Prostate gland (tissue), 2 donors: ENCODE data around the gene PRSS48. TPM values are rescaled to one million over a fixed set of nuclear protein-coding genes. Genes with fewer than 3 reads are reported as not detected.

Source experiments
- DNase-seq: peaks from one replicate; pipeline ENCODE4 v3.0.0-alpha.2; 2019; ENCODE audit warnings: low spot score
- H3K27ac ChIP-seq, 2 donors: fragments of 200-600 bp; sonication (generic); 2 replicates each; pipeline ENCODE4 v1.5.1; 2017 to 2019
- H3K27me3 ChIP-seq: fragments of 200-600 bp; sonication (generic); replicated peaks from 2 replicates; pipeline ENCODE4 v1.5.1; 2019; ENCODE audit not compliant: insufficient read depth
- H3K36me3 ChIP-seq, 2 donors: fragments of 200-600 bp; sonication (generic); 1 replicate in 1 of 2; 2 replicates in 1 of 2; pipeline versions ENCODE4 v1.5.1 to v1.8.1; 2017 to 2019
- H3K4me1 ChIP-seq: fragments of 200-600 bp; sonication (generic); replicated peaks from 2 replicates; pipeline ENCODE4 v1.5.1; 2019
- H3K4me3 ChIP-seq, 2 donors: fragments of 200-600 bp; sonication (generic); 2 replicates each; pipeline ENCODE4 v1.5.1; 2017 to 2019
- H3K9me3 ChIP-seq: fragments of 200-600 bp; sonication (generic); 2 replicates; pipeline ENCODE4 v1.5.1; 2017
- POLR2A ChIP-seq: fragments of 450-650 bp; IDR thresholded peaks from one replicate; pipeline ENCODE4 v1.6.1; 2016; ENCODE audit warnings: antibody characterized with exemption, mild to moderate bottlenecking
- POLR2AphosphoS5 ChIP-seq: sonication (generic); formaldehyde crosslinking; IDR thresholded peaks from one replicate; pipeline ENCODE4 v1.6.1; 2017; ENCODE audit warnings: antibody characterized with exemption
- whole genome bisulfite sequencing: methylation state at CpG from one replicate; pipeline ENCODE4 v1.1.5; 2018; 5-methylcytosine and 5-hydroxymethylcytosine counted together
- intact Hi-C: fragments of 100-400 bp; cut with DNase I; formaldehyde crosslinking; loops from one replicate; pipeline ENCODE4 v1.14.2; 2022
- total RNA-seq, 2 donors: library from RNA; depleted of rRNA; stranded (reverse); fragments of >200 nt; gene quantifications; one replicate each; pipeline ENCODE4 v1.1.0, GENCODE V29; 2016
- TF ChIP-seq, protein P1 (sequence below), 4 experiments: fragments of 200-600 bp in 2 of 4; fragments of 450-650 bp in 2 of 4; sonication (generic) in 2 of 4; IDR thresholded peaks; 1 replicate in 3 of 4; 2 replicates in 1 of 4; pipeline ENCODE4 v1.5.1; 2016 to 2019; ENCODE audit warnings: antibody characterized with exemption in 4 of 4, mild to moderate bottlenecking in 2 of 4, moderate library complexity in 2 of 4

The PRSS48 gene, protein sequence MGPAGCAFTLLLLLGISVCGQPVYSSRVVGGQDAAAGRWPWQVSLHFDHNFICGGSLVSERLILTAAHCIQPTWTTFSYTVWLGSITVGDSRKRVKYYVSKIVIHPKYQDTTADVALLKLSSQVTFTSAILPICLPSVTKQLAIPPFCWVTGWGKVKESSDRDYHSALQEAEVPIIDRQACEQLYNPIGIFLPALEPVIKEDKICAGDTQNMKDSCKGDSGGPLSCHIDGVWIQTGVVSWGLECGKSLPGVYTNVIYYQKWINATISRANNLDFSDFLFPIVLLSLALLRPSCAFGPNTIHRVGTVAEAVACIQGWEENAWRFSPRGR
- not detected for total RNA-seq

DNA sequence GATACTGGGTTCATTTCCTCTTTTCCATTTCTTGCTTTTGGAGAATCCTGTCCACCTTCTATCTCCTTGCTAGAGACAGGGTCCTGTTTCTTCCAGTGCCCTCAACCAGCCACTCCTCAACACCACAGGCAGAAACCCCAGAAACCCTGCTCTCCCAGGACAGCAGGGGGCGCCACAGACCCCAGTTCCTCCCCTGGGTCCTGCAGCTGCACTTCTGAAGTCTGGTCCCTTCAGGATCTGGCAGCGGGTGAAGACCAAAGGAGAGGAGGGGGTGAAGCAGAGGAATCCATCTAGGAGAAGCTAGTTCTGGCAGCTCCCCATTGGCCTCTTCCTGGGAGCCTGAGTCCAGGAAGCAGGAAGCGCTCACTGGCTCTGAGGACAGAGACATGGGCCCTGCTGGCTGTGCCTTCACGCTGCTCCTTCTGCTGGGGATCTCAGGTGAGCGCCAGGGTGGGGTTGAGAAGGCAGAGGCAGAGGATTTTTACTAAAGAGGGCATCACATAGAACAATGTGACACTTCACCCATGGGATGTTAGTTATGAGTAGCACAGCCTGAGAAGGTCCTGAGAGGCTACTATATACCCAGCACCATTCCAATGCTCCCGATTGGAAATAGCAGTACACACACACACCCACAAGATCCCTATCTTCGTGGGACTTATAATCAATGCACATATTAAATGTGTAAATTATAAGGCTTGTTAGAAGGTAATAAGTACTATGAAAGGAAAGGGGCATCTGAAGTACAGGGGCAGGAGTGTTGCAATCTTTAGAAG lies at the start of gene PRSS48:
Gene PRSS48, plus strand, starts transcription at position 375 of the 776 bp plus-strand sequence. Its CDS starts 12 bp downstream, at position 387.
- Histone ChIP-seq H3K4me3 (no peak within 1 kb of the TSS), H3K4me1 (no peaks in the 10 kb centered on the region), H3K27ac (no peak within 1 kb of the TSS), H3K9me3 (no peaks in the 10 kb centered on the region), H3K36me3 (no peaks in the 10 kb centered on the region), H3K27me3 (no peaks in the 10 kb centered on the region)
- no peak for TF ChIP-seq POLR2A
- TF ChIP-seq, protein P1, sequence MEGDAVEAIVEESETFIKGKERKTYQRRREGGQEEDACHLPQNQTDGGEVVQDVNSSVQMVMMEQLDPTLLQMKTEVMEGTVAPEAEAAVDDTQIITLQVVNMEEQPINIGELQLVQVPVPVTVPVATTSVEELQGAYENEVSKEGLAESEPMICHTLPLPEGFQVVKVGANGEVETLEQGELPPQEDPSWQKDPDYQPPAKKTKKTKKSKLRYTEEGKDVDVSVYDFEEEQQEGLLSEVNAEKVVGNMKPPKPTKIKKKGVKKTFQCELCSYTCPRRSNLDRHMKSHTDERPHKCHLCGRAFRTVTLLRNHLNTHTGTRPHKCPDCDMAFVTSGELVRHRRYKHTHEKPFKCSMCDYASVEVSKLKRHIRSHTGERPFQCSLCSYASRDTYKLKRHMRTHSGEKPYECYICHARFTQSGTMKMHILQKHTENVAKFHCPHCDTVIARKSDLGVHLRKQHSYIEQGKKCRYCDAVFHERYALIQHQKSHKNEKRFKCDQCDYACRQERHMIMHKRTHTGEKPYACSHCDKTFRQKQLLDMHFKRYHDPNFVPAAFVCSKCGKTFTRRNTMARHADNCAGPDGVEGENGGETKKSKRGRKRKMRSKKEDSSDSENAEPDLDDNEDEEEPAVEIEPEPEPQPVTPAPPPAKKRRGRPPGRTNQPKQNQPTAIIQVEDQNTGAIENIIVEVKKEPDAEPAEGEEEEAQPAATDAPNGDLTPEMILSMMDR (IDR thresholded peaks at IDR 0.05): peak in 3 of 4 experiments; percentile 26 to 49 (median 44)
- DNase-seq: peak; percentile 22
- intact Hi-C loops: no loop called here
- 82% methylated on average over 7 of the region's 7 CpGs for WGBS

DNA sequence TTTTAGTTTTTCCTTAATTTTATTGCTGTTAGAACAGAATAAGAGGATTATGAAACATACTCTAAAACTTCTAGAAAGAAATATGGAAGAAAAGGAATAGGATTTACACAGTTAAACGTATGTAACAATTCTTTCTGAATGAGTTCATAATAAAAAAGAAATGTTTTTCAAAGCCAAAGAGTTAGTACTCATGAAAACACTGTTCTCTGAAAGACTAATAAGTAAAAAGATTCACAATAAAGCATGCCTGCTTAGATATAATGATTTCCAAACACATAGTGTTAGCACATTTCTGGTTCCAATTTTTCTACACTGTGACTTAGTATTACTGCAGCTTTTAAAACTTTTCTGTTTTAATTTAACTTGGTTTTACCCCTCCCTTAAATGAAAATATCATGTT lies 49.8 kb upstream of the PRSS48 start:
- Histone ChIP-seq H3K4me3 (no peak overlapping the region), H3K9me3 (no peaks in the 10 kb centered on the region), H3K36me3 (no peaks in the 10 kb centered on the region), H3K4me1 (no peaks in the 10 kb centered on the region), H3K27me3 (no peaks in the 10 kb centered on the region), H3K27ac (peak overlapping the region; percentile 6 to 15)
- no peak for DNase-seq
- TF ChIP-seq POLR2AphosphoS5 (no peak), POLR2A (no peak)
- TF ChIP-seq, protein P1 (IDR thresholded peaks at IDR 0.05): no peak
- WGBS: 29% methylated on average over 1 of the region's 1 CpG
- intact Hi-C loops: no loop called here

DNA sequence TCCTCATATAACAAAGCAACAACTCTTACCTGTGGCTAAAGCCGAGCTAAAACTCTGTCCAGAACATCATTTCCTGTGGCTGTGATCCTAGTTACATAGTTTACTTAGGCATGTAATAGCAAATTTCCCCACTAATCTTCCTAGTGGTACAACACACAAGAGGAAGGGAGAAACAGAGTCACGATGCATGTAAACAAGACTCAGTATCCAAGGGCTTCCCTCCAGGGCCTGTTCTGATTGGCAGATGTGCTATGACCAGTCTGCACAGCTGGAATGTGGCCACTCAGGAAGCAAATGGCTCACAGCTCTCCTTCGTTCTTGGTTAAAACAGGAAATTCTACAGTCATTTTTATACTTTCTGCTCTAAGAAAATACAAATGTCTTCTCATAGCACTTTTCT lies 49.2 kb upstream of the PRSS48 start:
- H3K9me3 ChIP-seq: no peaks in the 10 kb centered on the region
- no peaks in the 10 kb centered on the region for H3K4me1 ChIP-seq
- no peak for TF ChIP-seq POLR2AphosphoS5
- no peak for TF ChIP-seq POLR2A
- TF ChIP-seq, protein P1 (IDR thresholded peaks at IDR 0.05): no peak
- H3K27me3 ChIP-seq: no peaks in the 10 kb centered on the region
- peak overlapping the region; percentile 6 to 15 for H3K27ac ChIP-seq
- no peaks in the 10 kb centered on the region for H3K36me3 ChIP-seq
- no peak overlapping the region for H3K4me3 ChIP-seq
- 9% methylated on average over 3 of the region's 3 CpGs for WGBS
- intact Hi-C loops: no loop called here
- no peak for DNase-seq

DNA sequence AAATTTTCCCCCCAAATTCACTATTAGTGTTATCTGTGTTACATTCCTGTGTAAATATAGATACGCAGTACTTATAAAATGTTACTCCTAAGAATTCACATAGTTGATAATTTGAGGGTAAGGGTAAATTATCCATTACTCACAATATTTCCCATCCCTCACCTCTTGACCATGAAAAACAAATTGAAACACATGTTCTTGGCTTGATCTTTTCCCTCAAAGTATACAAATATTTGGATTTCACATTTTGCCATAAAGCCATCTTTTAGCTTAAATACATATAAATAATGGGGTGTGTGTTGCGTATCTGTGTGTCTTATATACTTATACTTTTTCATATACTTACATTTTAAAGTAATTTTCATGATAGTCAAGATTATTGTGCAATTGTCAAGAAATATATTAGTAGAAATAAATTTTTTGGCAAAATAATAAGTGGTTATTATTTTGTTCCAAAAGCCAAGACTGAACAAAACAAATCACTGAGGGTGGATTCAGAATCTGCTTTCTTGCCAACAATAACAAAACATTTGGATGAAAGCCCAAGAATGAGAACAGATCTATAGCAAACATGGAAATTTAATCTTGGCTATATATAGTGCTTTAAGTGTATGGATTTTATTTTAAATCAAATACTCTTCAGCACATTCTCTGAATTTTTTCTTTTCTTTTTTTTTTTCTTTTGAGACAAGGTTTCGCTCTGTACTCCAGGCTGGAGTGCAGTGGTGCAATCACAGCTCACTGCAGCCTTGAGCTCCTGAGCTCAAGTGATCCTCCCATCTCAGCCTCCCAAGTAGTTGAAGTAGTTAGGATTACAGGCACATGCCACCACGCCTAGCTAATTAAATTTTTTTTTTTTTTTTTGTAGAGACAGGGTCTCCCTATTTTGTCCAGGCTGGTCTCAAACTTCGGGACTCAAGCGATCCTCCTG lies 48.5 kb upstream of the PRSS48 start:
- Histone ChIP-seq H3K4me1 (no peaks in the 10 kb centered on the region), H3K27me3 (no peaks in the 10 kb centered on the region), H3K9me3 (no peaks in the 10 kb centered on the region), H3K27ac (no peak overlapping the region), H3K4me3 (no peak overlapping the region), H3K36me3 (no peaks in the 10 kb centered on the region)
- TF ChIP-seq POLR2A: no peak
- TF ChIP-seq POLR2AphosphoS5: no peak
- TF ChIP-seq, protein P1 (IDR thresholded peaks at IDR 0.05): no peak
- WGBS: 81% methylated on average over 6 of the region's 6 CpGs
- intact Hi-C loops: no loop called here
- no peak for DNase-seq
